SK-N-SH (cell line): ENCODE results near the gene FHDC1. TPM values are rescaled to one million over a fixed set of nuclear protein-coding genes. Genes with fewer than 3 reads are reported as not detected.

Source experiments
- CTCF ChIA-PET: fragments of 300-600, 350-600 bp; formaldehyde crosslinking; extraction: SDS; loops from one replicate; lab custom pipeline; 2021; lab: Yijun Ruan, JAX
- POLR2A ChIA-PET: fragments of 350-600 bp; sonication (Branson Sonifier 250); formaldehyde crosslinking; extraction: SDS; loops from one replicate; lab custom pipeline; 2020; ENCODE audit warnings: antibody characterized with exemption, inconsistent platforms; lab: Yijun Ruan, JAX
- DNase-seq: peaks from one replicate; pipeline ENCODE4 v3.0.0; 2012
- H2AFZ ChIP-seq: fragments of 200-600 bp; sonication (generic); 2 replicates; pipeline ENCODE4 v1.8.1; 2016; ENCODE audit warnings: antibody characterized with exemption, mild to moderate bottlenecking, low read depth
- H3F3A ChIP-seq: fragments of 200-600 bp; sonication (generic); replicated peaks from 2 replicates; pipeline ENCODE3; 2016; ENCODE audit warnings: antibody characterized with exemption, mild to moderate bottlenecking; ENCODE audit not compliant: insufficient read depth
- H3K27ac ChIP-seq, 2 experiments: fragments of 200-500 bp in 1 of 2; fragments of 200-600 bp in 1 of 2; sonication (Bioruptor generic) in 1 of 2; sonication (generic), shearing (Covaris generic) in 1 of 2; 2 replicates each; pipeline versions ENCODE4 v1.5.1 to v1.6.1; 2014 to 2016; ENCODE audit warnings: low read depth in 2 of 2, inconsistent platforms in 1 of 2, low read length in 1 of 2, mild to moderate bottlenecking in 1 of 2, mixed read lengths in 1 of 2
- H3K27me3 ChIP-seq: fragments of 200-600 bp; sonication (generic), shearing (Covaris generic); 2 replicates; pipeline ENCODE4 v1.6.1; 2016; ENCODE audit warnings: mixed run types; ENCODE audit not compliant: insufficient read depth
- H3K36me3 ChIP-seq, 2 experiments: fragments of 200-500 bp in 1 of 2; fragments of 200-600 bp in 1 of 2; sonication (Bioruptor generic) in 1 of 2; sonication (generic) in 1 of 2; replicated peaks in 1 of 2; 2 replicates each; pipeline versions ENCODE3 to v1.5.1; 2014 to 2016; ENCODE audit warnings: low read length in 1 of 2, mild to moderate bottlenecking in 1 of 2; ENCODE audit not compliant: insufficient read depth in 2 of 2, control insufficient read depth in 1 of 2
- H3K4me1 ChIP-seq, 2 experiments: fragments of 200-500 bp in 1 of 2; fragments of 200-600 bp in 1 of 2; sonication (Bioruptor generic) in 1 of 2; sonication (generic), shearing (Covaris generic) in 1 of 2; 2 replicates each; pipeline versions ENCODE4 v1.5.1 to v1.6.1; 2014 to 2016; ENCODE audit warnings: low read depth in 1 of 2, low read length in 1 of 2, mixed run types in 1 of 2; ENCODE audit not compliant: insufficient read depth in 2 of 2, control insufficient read depth in 1 of 2
- H3K4me2 ChIP-seq: fragments of 200-600 bp; sonication (generic), shearing (Covaris generic); 2 replicates; pipeline ENCODE4 v1.6.1; 2017; ENCODE audit warnings: mixed run types
- H3K4me3 ChIP-seq, 2 experiments: fragments of 200-500 bp in 1 of 2; fragments of 200-600 bp in 1 of 2; sonication (Bioruptor generic) in 1 of 2; sonication (generic), shearing (Covaris generic) in 1 of 2; 2 replicates each; pipeline versions ENCODE4 v1.5.1 to v1.8.1; 2014 to 2016; ENCODE audit warnings: low read depth in 2 of 2, inconsistent platforms in 1 of 2, low read length in 1 of 2, mild to moderate bottlenecking in 1 of 2, mixed read lengths in 1 of 2, moderate library complexity in 1 of 2
- H3K79me2 ChIP-seq: fragments of 200-600 bp; sonication (generic); 2 replicates; pipeline ENCODE4 v1.8.1; 2017; ENCODE audit warnings: mild to moderate bottlenecking; ENCODE audit not compliant: insufficient read depth
- H3K9ac ChIP-seq: fragments of 200-600 bp; sonication (generic); 2 replicates; pipeline ENCODE4 v1.6.1; 2017; ENCODE audit warnings: mixed run types
- H3K9me2 ChIP-seq: fragments of 200-600 bp; sonication (generic); 2 replicates; pipeline ENCODE4 v1.6.1; 2017; ENCODE audit warnings: mixed run types
- H3K9me3 ChIP-seq: fragments of 200-600 bp; sonication (generic); 2 replicates; pipeline ENCODE4 v1.6.1; 2017; ENCODE audit warnings: mixed run types, mild to moderate bottlenecking, moderate library complexity
- H4K20me1 ChIP-seq: fragments of 200-600 bp; sonication (generic); 2 replicates; pipeline ENCODE4 v1.6.1; 2017; ENCODE audit warnings: mild to moderate bottlenecking, mixed run types; ENCODE audit not compliant: insufficient read depth
- ELF1 ChIP-seq: IDR thresholded peaks from 2 replicates; pipeline ENCODE4 v1.4.0; 2012
- EP300 ChIP-seq, 2 experiments: IDR thresholded peaks; 2 replicates each; pipeline versions ENCODE4 v1.4.0 to v1.6.1; 2012; ENCODE audit warnings: borderline replicate concordance in 1 of 2, low read depth in 1 of 2, low read length in 1 of 2
- EZH2phosphoT487 ChIP-seq: fragments of 200-600 bp; sonication (generic); IDR thresholded peaks from 2 replicates; pipeline ENCODE4 v1.6.1; 2017; ENCODE audit warnings: low read depth, mixed run types, mild to moderate bottlenecking, antibody characterized with exemption, moderate library complexity, borderline replicate concordance
- FOXJ3 ChIP-seq: sonication (generic); formaldehyde crosslinking; IDR thresholded peaks from 2 replicates; pipeline ENCODE4 v1.5.1; 2020; ENCODE audit warnings: mild to moderate bottlenecking, missing genetic modification reagents
- GABPA ChIP-seq: IDR thresholded peaks from 2 replicates; pipeline ENCODE4 v1.4.0; 2012; ENCODE audit warnings: low read depth, mild to moderate bottlenecking
- GATA2 ChIP-seq: sonication (generic); formaldehyde crosslinking; IDR thresholded peaks from 2 replicates; pipeline ENCODE4 v1.5.0; 2020; ENCODE audit warnings: mild to moderate bottlenecking, missing genetic modification reagents
- MEF2A ChIP-seq: IDR thresholded peaks from 2 replicates; pipeline ENCODE4 v1.4.0; 2012; ENCODE audit warnings: low read depth, borderline replicate concordance
- MXI1 ChIP-seq: IDR thresholded peaks from 2 replicates; pipeline ENCODE4 v1.6.1; 2012; ENCODE audit warnings: mild to moderate bottlenecking, low read depth, low read length, improper control_type of control experiment
- NFIC ChIP-seq: IDR thresholded peaks from 2 replicates; pipeline ENCODE4 v1.4.0; 2012; ENCODE audit warnings: borderline replicate concordance
- NRF1 ChIP-seq: IDR thresholded peaks from 2 replicates; pipeline ENCODE4 v1.6.1; 2012; ENCODE audit warnings: low read depth, mild to moderate bottlenecking, low read length
- RCOR1 ChIP-seq: fragments of 150-350 bp; IDR thresholded peaks from 2 replicates; pipeline ENCODE4 v1.6.1; 2017; ENCODE audit warnings: antibody characterized with exemption, low read length
- RFX5 ChIP-seq: IDR thresholded peaks from 2 replicates; pipeline ENCODE4 v1.6.1; 2012; ENCODE audit warnings: mild to moderate bottlenecking, improper control_type of control experiment, low read length
- RXRA ChIP-seq: IDR thresholded peaks from 2 replicates; pipeline ENCODE4 v1.4.0; 2012; ENCODE audit warnings: low read depth, mild to moderate bottlenecking, borderline replicate concordance
- SIN3A ChIP-seq: IDR thresholded peaks from 2 replicates; pipeline ENCODE4 v1.6.1; 2012; ENCODE audit warnings: low read depth, mild to moderate bottlenecking, low read length, moderate library complexity, borderline replicate concordance
- SMC3 ChIP-seq: IDR thresholded peaks from 2 replicates; pipeline ENCODE4 v1.6.1; 2012; ENCODE audit warnings: low read depth, low read length, improper control_type of control experiment
- TAF1 ChIP-seq: IDR thresholded peaks from 2 replicates; pipeline ENCODE4 v1.6.1; 2012; ENCODE audit warnings: low read depth, mild to moderate bottlenecking, low read length, moderate library complexity, borderline replicate concordance
- TCF12 ChIP-seq: IDR thresholded peaks from 2 replicates; pipeline ENCODE4 v1.4.0; 2012
- TEAD4 ChIP-seq: IDR thresholded peaks from 2 replicates; pipeline ENCODE4 v1.4.0; 2012; ENCODE audit warnings: mild to moderate bottlenecking, borderline replicate concordance; ENCODE audit not compliant: insufficient read depth
- WGBS: methylation state at CpG from one replicate; pipeline ENCODE4 v1.1.6; 2017; ENCODE audit warnings: low lambda C conversion rate; 5-methylcytosine and 5-hydroxymethylcytosine counted together
- polyA plus RNA-seq, 3 experiments: library from polyadenylated mRNA; depleted of rRNA; stranded (reverse); fragments of >200 nt; gene quantifications; 2 replicates each; pipeline ENCODE4 v1.2.3, GENCODE V29; 2012
- TF ChIP-seq, protein P1 (sequence below): fragments of 150-350 bp; IDR thresholded peaks from 2 replicates; pipeline ENCODE4 v1.6.1; 2017; ENCODE audit warnings: antibody characterized with exemption, low read length, low read depth, borderline replicate concordance
- TF ChIP-seq, protein P2 (sequence below): IDR thresholded peaks from 2 replicates; pipeline ENCODE4 v1.4.0; 2012; ENCODE audit warnings: low read depth, borderline replicate concordance
- TF ChIP-seq, protein P3 (sequence below): IDR thresholded peaks from 2 replicates; pipeline ENCODE4; 2012
- TF ChIP-seq, protein P4 (sequence below): fragments of 200-600 bp; sonication (generic); IDR thresholded peaks from 2 replicates; pipeline ENCODE4 v1.6.1; 2017; ENCODE audit warnings: antibody characterized with exemption, mild to moderate bottlenecking, moderate library complexity

Gene FHDC1
- polyA plus RNA-seq, 1 of the 3 experiments (the other 2 are of a cell fraction), result 0.02 TPM

DNA sequence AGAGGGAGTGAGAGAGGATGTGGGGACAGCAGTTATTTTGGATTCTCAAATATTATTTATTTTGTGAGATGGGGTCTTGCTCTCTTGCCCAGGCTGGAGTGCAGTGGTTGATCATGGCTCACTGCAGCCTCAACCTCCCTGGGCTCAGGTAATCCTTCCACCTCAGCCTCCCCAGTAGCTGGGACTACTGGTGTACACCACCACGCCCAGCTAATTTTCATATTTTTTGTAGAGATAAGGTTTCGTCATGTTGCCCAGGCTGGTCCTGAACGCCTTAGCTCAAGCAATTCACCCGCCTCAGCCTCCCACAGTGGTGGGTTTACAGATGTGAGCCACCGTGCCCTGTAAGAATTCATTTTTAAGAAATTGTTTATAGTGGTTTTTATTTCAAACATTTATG lies 61.2 kb downstream of the FHDC1 start:
- ChIA-PET CTCF (interaction anchor here (0.5 to 0.6 kb wide), 2 partner anchors 19 to 53 kb away, joined by 3 read pairs; no protein-coding TSS in a partner anchor), POLR2A (no interaction called here)
- no peaks in the 10 kb centered on the region for H3K9me2 ChIP-seq
- H3K9me3 ChIP-seq, result no peaks in the 10 kb centered on the region
- no peak overlapping the region for H3K9ac ChIP-seq
- no peaks in the 10 kb centered on the region; a peak in 1 of 4 replicates for H3K4me1 ChIP-seq
- no peaks in the 10 kb centered on the region for H3K36me3 ChIP-seq
- no peak overlapping the region for H3K27ac ChIP-seq
- 79% methylated on average over 5 of the region's 5 CpGs for WGBS
- H3K4me2 ChIP-seq, result no peak overlapping the region
- TF ChIP-seq, protein P1, sequence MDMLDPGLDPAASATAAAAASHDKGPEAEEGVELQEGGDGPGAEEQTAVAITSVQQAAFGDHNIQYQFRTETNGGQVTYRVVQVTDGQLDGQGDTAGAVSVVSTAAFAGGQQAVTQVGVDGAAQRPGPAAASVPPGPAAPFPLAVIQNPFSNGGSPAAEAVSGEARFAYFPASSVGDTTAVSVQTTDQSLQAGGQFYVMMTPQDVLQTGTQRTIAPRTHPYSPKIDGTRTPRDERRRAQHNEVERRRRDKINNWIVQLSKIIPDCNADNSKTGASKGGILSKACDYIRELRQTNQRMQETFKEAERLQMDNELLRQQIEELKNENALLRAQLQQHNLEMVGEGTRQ, result no peak
- TF ChIP-seq SMC3, result no peak
- TF ChIP-seq FOXJ3 (CRISPR knock-in tag), result no peak
- no peak for TF ChIP-seq GATA2 (CRISPR knock-in tag)
- TF ChIP-seq GABPA, result no peak
- TF ChIP-seq, protein P2, sequence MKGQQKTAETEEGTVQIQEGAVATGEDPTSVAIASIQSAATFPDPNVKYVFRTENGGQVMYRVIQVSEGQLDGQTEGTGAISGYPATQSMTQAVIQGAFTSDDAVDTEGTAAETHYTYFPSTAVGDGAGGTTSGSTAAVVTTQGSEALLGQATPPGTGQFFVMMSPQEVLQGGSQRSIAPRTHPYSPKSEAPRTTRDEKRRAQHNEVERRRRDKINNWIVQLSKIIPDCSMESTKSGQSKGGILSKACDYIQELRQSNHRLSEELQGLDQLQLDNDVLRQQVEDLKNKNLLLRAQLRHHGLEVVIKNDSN, result no peak
- no peak for TF ChIP-seq RCOR1
- TF ChIP-seq NRF1, result no peak
- no peak for TF ChIP-seq TEAD4
- H3K4me3 ChIP-seq, result no peak overlapping the region
- H3F3A ChIP-seq, result no peaks in the 10 kb centered on the region
- H4K20me1 ChIP-seq, result no peaks in the 10 kb centered on the region
- no peak for DNase-seq
- no peak overlapping the region for H2AFZ ChIP-seq
- no peaks in the 10 kb centered on the region; the same call in 1 of the 2 replicates for H3K27me3 ChIP-seq
- H3K79me2 ChIP-seq, result no peaks in the 10 kb centered on the region

DNA sequence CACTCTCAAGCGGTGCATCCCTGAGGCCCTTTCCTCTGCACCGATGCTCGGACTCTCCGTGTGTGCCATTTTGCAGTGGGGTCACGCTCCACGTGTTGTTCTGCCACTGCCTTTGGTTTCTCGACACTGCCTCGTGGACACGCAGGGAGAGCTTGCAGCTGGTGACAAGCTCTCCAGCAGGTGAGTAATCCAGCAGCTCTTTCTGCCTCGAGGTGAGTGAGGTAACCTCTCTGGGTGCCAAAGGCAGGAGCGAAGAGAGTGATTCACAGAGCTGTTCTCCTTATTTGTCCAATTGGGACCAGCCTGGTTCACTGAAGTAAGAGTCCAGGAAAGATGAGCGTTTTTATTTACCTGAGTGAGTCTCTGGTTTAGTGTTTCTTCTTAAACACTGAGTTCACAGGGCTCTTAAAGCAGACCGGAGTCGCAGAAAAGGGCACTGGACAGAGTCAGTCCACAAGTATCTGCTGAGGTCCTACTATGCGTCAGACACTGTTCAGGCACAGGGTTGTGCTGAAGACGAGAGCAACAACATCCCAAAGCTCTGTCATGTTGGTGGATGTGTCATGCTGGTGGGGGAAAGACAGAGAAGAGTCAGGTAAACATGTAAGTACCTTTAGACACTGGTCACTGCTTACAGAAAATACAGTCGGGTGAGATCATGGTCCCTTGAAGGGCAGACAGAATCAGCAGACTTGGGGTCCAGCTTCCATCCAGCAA lies 61.8 kb downstream of the FHDC1 start:
- Histone ChIP-seq H3K4me3 (no peak overlapping the region), H4K20me1 (no peaks in the 10 kb centered on the region), H3K27ac (no peak overlapping the region), H3K36me3 (no peaks in the 10 kb centered on the region), H3K9me2 (no peaks in the 10 kb centered on the region), H2AFZ (no peak overlapping the region), H3K9ac (no peak overlapping the region), H3K27me3 (no peaks in the 10 kb centered on the region; the same call in 1 of the 2 replicates), H3K9me3 (no peaks in the 10 kb centered on the region), H3F3A (no peaks in the 10 kb centered on the region), H3K4me1 (no peaks in the 10 kb centered on the region; a peak in 1 of 4 replicates), H3K79me2 (no peaks in the 10 kb centered on the region), H3K4me2 (no peak overlapping the region)
- ChIA-PET POLR2A (no interaction called here), CTCF (no interaction called here)
- no peak for DNase-seq
- TF ChIP-seq, protein P3, sequence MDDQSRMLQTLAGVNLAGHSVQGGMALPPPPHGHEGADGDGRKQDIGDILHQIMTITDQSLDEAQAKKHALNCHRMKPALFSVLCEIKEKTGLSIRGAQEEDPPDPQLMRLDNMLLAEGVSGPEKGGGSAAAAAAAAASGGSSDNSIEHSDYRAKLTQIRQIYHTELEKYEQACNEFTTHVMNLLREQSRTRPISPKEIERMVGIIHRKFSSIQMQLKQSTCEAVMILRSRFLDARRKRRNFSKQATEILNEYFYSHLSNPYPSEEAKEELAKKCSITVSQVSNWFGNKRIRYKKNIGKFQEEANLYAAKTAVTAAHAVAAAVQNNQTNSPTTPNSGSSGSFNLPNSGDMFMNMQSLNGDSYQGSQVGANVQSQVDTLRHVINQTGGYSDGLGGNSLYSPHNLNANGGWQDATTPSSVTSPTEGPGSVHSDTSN, result no peak
- TF ChIP-seq EP300 (IDR thresholded peaks at IDR 0.05; ENCODE audit: borderline replicate concordance in 1 of 2, low read depth in 1 of 2, low read length in 1 of 2) (no peak), TAF1 (no peak), SIN3A (no peak), EZH2phosphoT487 (no peak), ELF1 (no peak), RXRA (no peak), NRF1 (no peak), GABPA (no peak), TCF12 (no peak), NFIC (no peak), SMC3 (no peak), RFX5 (no peak), GATA2 (CRISPR knock-in tag) (no peak), MXI1 (no peak), MEF2A (no peak), TEAD4 (no peak)
- TF ChIP-seq, protein P4, sequence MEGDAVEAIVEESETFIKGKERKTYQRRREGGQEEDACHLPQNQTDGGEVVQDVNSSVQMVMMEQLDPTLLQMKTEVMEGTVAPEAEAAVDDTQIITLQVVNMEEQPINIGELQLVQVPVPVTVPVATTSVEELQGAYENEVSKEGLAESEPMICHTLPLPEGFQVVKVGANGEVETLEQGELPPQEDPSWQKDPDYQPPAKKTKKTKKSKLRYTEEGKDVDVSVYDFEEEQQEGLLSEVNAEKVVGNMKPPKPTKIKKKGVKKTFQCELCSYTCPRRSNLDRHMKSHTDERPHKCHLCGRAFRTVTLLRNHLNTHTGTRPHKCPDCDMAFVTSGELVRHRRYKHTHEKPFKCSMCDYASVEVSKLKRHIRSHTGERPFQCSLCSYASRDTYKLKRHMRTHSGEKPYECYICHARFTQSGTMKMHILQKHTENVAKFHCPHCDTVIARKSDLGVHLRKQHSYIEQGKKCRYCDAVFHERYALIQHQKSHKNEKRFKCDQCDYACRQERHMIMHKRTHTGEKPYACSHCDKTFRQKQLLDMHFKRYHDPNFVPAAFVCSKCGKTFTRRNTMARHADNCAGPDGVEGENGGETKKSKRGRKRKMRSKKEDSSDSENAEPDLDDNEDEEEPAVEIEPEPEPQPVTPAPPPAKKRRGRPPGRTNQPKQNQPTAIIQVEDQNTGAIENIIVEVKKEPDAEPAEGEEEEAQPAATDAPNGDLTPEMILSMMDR, result no peak
- WGBS, result 63% methylated on average over 15 of the region's 17 CpGs
